Endothelial cell of umbilical vein (primary cell): Measurements from ENCODE around the gene CDHR5. TPM values are rescaled to one million over a fixed set of nuclear protein-coding genes. Genes with fewer than 3 reads are reported as not detected.
"Not testable (repeated sequence)": the region's sequence is repeated elsewhere in the genome, so short reads cannot be mapped to it uniquely, and the experiment has no call there.

ENCODE experiments used
- BruUV-seq: library from RNA; stranded (reverse); fragments of 400-500 nt; replicated peaks from 2 replicates; lab custom pipeline; 2021; lab: Mats Ljungman, UMichigan
- CTCF ChIA-PET: fragments of 300-600, 350-600 bp; sonication (Branson Sonifier 250); formaldehyde crosslinking; loops from one replicate; lab custom pipeline; 2021; ENCODE audit warnings: antibody characterized with exemption, inconsistent platforms; lab: Charles Lee
- POLR2A ChIA-PET: fragments of 300-600, 350-600 bp; sonication (Branson Sonifier 250); formaldehyde crosslinking; loops from one replicate; lab custom pipeline; 2021; ENCODE audit warnings: antibody characterized with exemption, inconsistent platforms; lab: Charles Lee
- DNase-seq: peaks from one replicate; pipeline ENCODE4 v3.0.0-alpha.2; 2011; ENCODE audit warnings: low read depth, low spot score
- FAIRE-seq: peaks from 2 replicates; lab custom pipeline; 2011; peaks lifted over from hg19 to GRCh38; lab: Jason Lieb, UNC
- H2AFZ ChIP-seq: 2 replicates; pipeline ENCODE4 v1.6.0; 2012; ENCODE audit warnings: low read depth, low read length, control low read depth, inconsistent platforms
- H3K27ac ChIP-seq: 2 replicates; pipeline ENCODE4 v1.5.1; 2011; ENCODE audit warnings: low read depth, mild to moderate bottlenecking, control low read depth, low read length, moderate library complexity; ENCODE audit not compliant: insufficient read depth
- H3K27me3 ChIP-seq, 2 experiments: 2 replicates each; pipeline versions ENCODE4 v1.6.0 to v1.6.1; 2011; ENCODE audit warnings: low read length in 2 of 2, mixed read lengths in 1 of 2; ENCODE audit not compliant: control insufficient read depth in 2 of 2, insufficient read depth in 2 of 2
- H3K36me3 ChIP-seq, 2 experiments: 2 replicates in 1 of 2; 3 replicates in 1 of 2; pipeline ENCODE4 v1.5.1; 2011; ENCODE audit warnings: low read length in 2 of 2, mild to moderate bottlenecking in 1 of 2, moderate library complexity in 1 of 2; ENCODE audit not compliant: control insufficient read depth in 2 of 2, insufficient read depth in 2 of 2; ENCODE audit errors: extremely low read depth in 1 of 2
- H3K4me1 ChIP-seq: 3 replicates; pipeline ENCODE4 v1.5.1; 2011; ENCODE audit warnings: mild to moderate bottlenecking, low read length; ENCODE audit not compliant: control insufficient read depth, insufficient read depth; ENCODE audit errors: extremely low read depth
- H3K4me2 ChIP-seq: 2 replicates; pipeline ENCODE4 v1.6.1; 2011; ENCODE audit warnings: low read length, control low read depth, mixed read lengths; ENCODE audit not compliant: insufficient read depth
- H3K4me3 ChIP-seq, 3 experiments: fragments of 200-600 bp in 1 of 3; sonication (generic), shearing (Covaris generic) in 1 of 3; replicated peaks in 1 of 3; 2 replicates each; pipeline ENCODE4 v1.5.1; 2011 to 2016; ENCODE audit warnings: control low read depth in 3 of 3, low read length in 3 of 3, mild to moderate bottlenecking in 2 of 3, inconsistent platforms in 1 of 3, low read depth in 1 of 3, moderate library complexity in 1 of 3; ENCODE audit not compliant: insufficient read depth in 1 of 3
- H3K79me2 ChIP-seq: 2 replicates; pipeline ENCODE4 v1.6.0; 2012; ENCODE audit warnings: low read length, inconsistent platforms; ENCODE audit not compliant: control insufficient read depth, insufficient read depth
- H3K9ac ChIP-seq: replicated peaks from 2 replicates; pipeline ENCODE3; 2011; ENCODE audit warnings: low read length, control low read depth; ENCODE audit not compliant: insufficient read depth; ENCODE audit errors: extremely low read depth
- H3K9me1 ChIP-seq: replicated peaks from 3 replicates; pipeline ENCODE4 v1.6.0; 2011; ENCODE audit warnings: mild to moderate bottlenecking, low read length; ENCODE audit not compliant: control insufficient read depth, insufficient read depth; ENCODE audit errors: extremely low read depth
- H3K9me3 ChIP-seq: replicated peaks from 2 replicates; pipeline ENCODE4 v1.5.1; 2012; ENCODE audit warnings: low read length, inconsistent platforms; ENCODE audit not compliant: control insufficient read depth, insufficient read depth
- H4K20me1 ChIP-seq: replicated peaks from 2 replicates; pipeline ENCODE3; 2011; ENCODE audit warnings: mild to moderate bottlenecking, low read length; ENCODE audit not compliant: control insufficient read depth, insufficient read depth; ENCODE audit errors: extremely low read depth
- EZH2 ChIP-seq: IDR thresholded peaks from 2 replicates; pipeline ENCODE4 v1.6.1; 2012; ENCODE audit warnings: borderline replicate concordance, low read depth, mild to moderate bottlenecking, moderate library complexity, low read length, inconsistent platforms; ENCODE audit not compliant: severe bottlenecking
- FOS ChIP-seq: IDR thresholded peaks from 2 replicates; pipeline ENCODE4 v1.6.1; 2011; ENCODE audit warnings: mild to moderate bottlenecking, low read length, moderate library complexity, borderline replicate concordance; ENCODE audit not compliant: insufficient read depth
- GATA2 ChIP-seq: IDR thresholded peaks from 2 replicates; pipeline ENCODE4 v1.7.0; 2011; ENCODE audit warnings: low read depth, mild to moderate bottlenecking, moderate library complexity, mixed read lengths, low read length; ENCODE audit not compliant: insufficient read length, insufficient read depth
- JUN ChIP-seq: IDR thresholded peaks from 2 replicates; pipeline ENCODE4 v1.6.1; 2011; ENCODE audit warnings: borderline replicate concordance, low read depth; ENCODE audit not compliant: insufficient read length, insufficient read depth
- MYC ChIP-seq: IDR thresholded peaks from one replicate; pipeline ENCODE4 v1.6.1; 2011; ENCODE audit warnings: mild to moderate bottlenecking, low read depth, low read length
- POLR2A ChIP-seq: IDR thresholded peaks from 2 replicates; pipeline ENCODE4 v1.6.1; 2012; ENCODE audit warnings: low read depth, mild to moderate bottlenecking, control low read depth, low read length
- POLR2AphosphoS5 ChIP-seq: IDR thresholded peaks from 2 replicates; pipeline ENCODE4 v1.6.1; 2012; ENCODE audit warnings: low read depth, mild to moderate bottlenecking, control low read depth, low read length, moderate library complexity; ENCODE audit not compliant: insufficient read depth
- dilution Hi-C: fragments of 300-500 bp; cut with MboI; formaldehyde crosslinking; loops from one replicate; pipeline ENCODE4 v1.15.0; 2019; ENCODE audit warnings: low sequenced_read_pairs; ENCODE audit not compliant: extremely low pct_ligation_motif_present
- intact Hi-C: fragments of 100-400 bp; cut with micrococcal nuclease; formaldehyde crosslinking; loops from one replicate; pipeline ENCODE4 v1.10.0; 2022
- polyA plus RNA-seq, 4 experiments: library from polyadenylated mRNA; depleted of rRNA in 3 of 4; stranded (reverse) in 3 of 4; unstranded in 1 of 4; fragments of >200 nt; gene quantifications; 2 replicates each; pipeline versions ENCODE4 v1.2.1 to v1.2.3, GENCODE V29; 2011 to 2012; ENCODE audit warnings: missing spikeins in 1 of 4
- total RNA-seq: library from RNA; stranded (reverse); gene quantifications from 2 replicates; pipeline ENCODE4 v1.2.3, GENCODE V29; 2021
- TF ChIP-seq, protein P1 (sequence below), 2 donors: IDR thresholded peaks; 1 replicate in 1 of 2; 2 replicates in 1 of 2; pipeline ENCODE4 v1.5.1; 2011; ENCODE audit warnings: low read length in 2 of 2, mild to moderate bottlenecking in 2 of 2, moderate library complexity in 2 of 2, control low read depth in 1 of 2, inconsistent platforms in 1 of 2, low read depth in 1 of 2; ENCODE audit not compliant: insufficient read depth in 1 of 2; ENCODE audit errors: extremely low read depth in 1 of 2
- TF ChIP-seq, protein P2 (sequence below): IDR thresholded peaks from 2 replicates; pipeline ENCODE4 v1.6.1; 2011; ENCODE audit not compliant: insufficient read depth, insufficient read length

CDHR5 gene
- total and polyA plus RNA-seq, 2 donors (not counting 3 experiments of a cell fraction or from before 2014, with no cell fraction given), result not detected

DNA sequence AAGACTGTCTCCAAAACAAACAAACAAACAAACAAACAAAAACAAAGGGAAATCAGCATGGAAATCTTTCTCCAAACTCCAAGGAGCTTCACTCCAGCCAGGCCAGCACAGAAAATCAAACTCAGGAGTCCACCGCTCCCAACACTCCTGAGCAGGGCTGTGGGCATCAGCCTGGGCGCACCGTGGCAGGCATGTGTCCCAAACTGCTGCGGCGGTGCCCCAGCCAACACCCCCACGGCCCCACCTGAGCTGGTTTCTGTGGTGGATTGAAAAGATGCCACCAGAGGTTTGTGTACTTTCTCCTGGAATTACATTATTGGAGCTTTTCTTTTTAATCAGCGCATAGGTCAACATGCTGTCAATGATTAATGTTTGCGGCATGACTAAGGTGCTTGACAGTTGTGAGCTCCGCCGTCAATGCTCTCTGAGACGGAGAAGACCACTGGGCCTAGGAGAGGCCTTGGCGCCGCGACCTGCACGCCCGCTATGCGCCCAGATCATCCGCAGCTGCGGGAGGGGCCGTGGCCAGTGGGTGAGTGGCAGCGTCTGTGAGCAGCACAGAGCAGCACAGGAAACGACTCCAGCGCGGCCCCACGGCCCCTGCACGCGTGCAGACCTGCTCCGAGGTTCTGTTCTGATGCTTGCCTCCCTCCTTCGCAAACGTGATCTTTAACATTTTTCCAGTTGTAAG lies 30.4 kb upstream of the CDHR5 start:
- BruUV-seq, result no TSS peak
- no peak overlapping the region for H3K4me3 ChIP-seq
- POLR2A ChIA-PET, result no interaction called here
- H3K36me3 ChIP-seq, result peaks cover 2 to 26% of the 10 kb centered on the region in 2 experiments
- H3K9me3 ChIP-seq, result no peaks in the 10 kb centered on the region
- DNase-seq, result no peak
- no peaks in the 10 kb centered on the region for H3K79me2 ChIP-seq
- no peak overlapping the region for H3K4me2 ChIP-seq
- intact Hi-C loops, result no loop called here
- no peak overlapping the region for H2AFZ ChIP-seq
- H3K27me3 ChIP-seq, result no peaks in the 10 kb centered on the region
- H3K9me1 ChIP-seq, result no peaks in the 10 kb centered on the region
- CTCF ChIA-PET, result interaction anchor here (0.8 kb wide), 1 partner anchor 18 kb away, joined by 3 read pairs; no protein-coding TSS in a partner anchor
- no peak overlapping the region for H3K9ac ChIP-seq
- no peak overlapping the region for H3K27ac ChIP-seq
- no peak for TF ChIP-seq EZH2
- TF ChIP-seq JUN, result no peak
- no peak for TF ChIP-seq MYC
- TF ChIP-seq POLR2A, result no peak
- TF ChIP-seq, protein P1, sequence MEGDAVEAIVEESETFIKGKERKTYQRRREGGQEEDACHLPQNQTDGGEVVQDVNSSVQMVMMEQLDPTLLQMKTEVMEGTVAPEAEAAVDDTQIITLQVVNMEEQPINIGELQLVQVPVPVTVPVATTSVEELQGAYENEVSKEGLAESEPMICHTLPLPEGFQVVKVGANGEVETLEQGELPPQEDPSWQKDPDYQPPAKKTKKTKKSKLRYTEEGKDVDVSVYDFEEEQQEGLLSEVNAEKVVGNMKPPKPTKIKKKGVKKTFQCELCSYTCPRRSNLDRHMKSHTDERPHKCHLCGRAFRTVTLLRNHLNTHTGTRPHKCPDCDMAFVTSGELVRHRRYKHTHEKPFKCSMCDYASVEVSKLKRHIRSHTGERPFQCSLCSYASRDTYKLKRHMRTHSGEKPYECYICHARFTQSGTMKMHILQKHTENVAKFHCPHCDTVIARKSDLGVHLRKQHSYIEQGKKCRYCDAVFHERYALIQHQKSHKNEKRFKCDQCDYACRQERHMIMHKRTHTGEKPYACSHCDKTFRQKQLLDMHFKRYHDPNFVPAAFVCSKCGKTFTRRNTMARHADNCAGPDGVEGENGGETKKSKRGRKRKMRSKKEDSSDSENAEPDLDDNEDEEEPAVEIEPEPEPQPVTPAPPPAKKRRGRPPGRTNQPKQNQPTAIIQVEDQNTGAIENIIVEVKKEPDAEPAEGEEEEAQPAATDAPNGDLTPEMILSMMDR (IDR thresholded peaks at IDR 0.05; ENCODE audit: extremely low read depth in 1 of 2, insufficient read depth in 1 of 2, low read depth in 1 of 2, low read length in 2 of 2), result no peak
- no peak for TF ChIP-seq POLR2AphosphoS5
- TF ChIP-seq FOS, result no peak
- TF ChIP-seq, protein P2, sequence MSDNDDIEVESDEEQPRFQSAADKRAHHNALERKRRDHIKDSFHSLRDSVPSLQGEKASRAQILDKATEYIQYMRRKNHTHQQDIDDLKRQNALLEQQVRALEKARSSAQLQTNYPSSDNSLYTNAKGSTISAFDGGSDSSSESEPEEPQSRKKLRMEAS, result no peak
- TF ChIP-seq GATA2, result no peak
- dilution Hi-C loops, result no loop called here
- no peaks in the 10 kb centered on the region for H4K20me1 ChIP-seq
- FAIRE-seq, result no peak
- H3K4me1 ChIP-seq, result no peaks in the 10 kb centered on the region

DNA sequence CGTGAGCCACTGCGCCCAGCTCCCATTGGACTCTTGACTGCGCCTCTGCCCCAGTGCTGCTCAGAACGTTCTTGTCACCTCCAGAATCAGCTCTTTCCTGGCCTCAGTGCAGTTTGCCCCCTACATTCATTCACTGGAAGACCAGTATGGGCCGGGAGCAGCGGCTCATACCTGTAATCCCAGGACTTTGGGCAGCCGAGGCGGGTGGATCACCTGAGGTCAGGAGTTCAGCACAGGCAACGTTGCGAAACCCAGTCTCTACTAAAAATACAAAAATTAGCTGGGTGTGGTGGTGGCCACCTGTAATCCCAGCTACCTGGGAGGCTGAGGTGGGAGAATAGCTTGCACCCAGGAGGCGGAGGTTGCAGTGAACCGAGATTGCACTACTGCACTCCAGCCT lies 29.7 kb upstream of the CDHR5 start:
- H3K9me1 ChIP-seq, BruUV-seq, H4K20me1 ChIP-seq, H3K4me1 ChIP-seq, H3K9ac ChIP-seq, H3K79me2 ChIP-seq, POLR2A ChIA-PET, H3K4me3 ChIP-seq, H3K27me3 ChIP-seq, H3K27ac ChIP-seq, intact Hi-C loops, H3K9me3 ChIP-seq, dilution Hi-C loops, CTCF ChIA-PET, H3K4me2 ChIP-seq, DNase-seq, FAIRE-seq, H2AFZ ChIP-seq: not testable (repeated sequence)
- H3K36me3 ChIP-seq, result peaks cover under 1 to 24% of the 10 kb centered on the region in 2 experiments
